Measurements from ENCODE around the gene IDNK.

DNA sequence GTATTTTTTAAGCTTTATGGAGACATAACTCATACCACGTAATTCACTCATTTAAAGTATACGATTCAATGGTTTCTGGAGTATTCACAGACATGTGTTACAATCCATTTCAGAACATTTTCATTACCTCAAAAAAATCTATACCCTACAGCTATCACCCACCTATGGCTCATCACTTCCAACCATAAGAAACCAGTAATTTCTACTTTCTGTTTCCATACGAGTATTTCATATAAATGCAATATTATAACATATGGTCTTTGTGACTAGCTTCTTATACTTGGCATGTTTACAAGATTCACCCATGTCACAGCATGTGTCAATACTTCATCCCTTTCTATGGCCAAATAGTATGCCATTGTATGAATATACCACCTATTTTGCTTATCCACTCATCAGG lies 66.0 kb downstream of the IDNK start:
- TF ChIP-seq RFX5 (IDR thresholded peaks at IDR 0.05; ENCODE audit: low read depth, low read length) = no peak
- TF ChIP-seq, protein P1, sequence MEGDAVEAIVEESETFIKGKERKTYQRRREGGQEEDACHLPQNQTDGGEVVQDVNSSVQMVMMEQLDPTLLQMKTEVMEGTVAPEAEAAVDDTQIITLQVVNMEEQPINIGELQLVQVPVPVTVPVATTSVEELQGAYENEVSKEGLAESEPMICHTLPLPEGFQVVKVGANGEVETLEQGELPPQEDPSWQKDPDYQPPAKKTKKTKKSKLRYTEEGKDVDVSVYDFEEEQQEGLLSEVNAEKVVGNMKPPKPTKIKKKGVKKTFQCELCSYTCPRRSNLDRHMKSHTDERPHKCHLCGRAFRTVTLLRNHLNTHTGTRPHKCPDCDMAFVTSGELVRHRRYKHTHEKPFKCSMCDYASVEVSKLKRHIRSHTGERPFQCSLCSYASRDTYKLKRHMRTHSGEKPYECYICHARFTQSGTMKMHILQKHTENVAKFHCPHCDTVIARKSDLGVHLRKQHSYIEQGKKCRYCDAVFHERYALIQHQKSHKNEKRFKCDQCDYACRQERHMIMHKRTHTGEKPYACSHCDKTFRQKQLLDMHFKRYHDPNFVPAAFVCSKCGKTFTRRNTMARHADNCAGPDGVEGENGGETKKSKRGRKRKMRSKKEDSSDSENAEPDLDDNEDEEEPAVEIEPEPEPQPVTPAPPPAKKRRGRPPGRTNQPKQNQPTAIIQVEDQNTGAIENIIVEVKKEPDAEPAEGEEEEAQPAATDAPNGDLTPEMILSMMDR (conservative IDR thresholded peaks at IDR 0.05; ENCODE audit: low read depth, low read length) = no peak
